ENCODE measurements around the gene PIK3IP1.

The PIK3IP1 gene

DNA sequence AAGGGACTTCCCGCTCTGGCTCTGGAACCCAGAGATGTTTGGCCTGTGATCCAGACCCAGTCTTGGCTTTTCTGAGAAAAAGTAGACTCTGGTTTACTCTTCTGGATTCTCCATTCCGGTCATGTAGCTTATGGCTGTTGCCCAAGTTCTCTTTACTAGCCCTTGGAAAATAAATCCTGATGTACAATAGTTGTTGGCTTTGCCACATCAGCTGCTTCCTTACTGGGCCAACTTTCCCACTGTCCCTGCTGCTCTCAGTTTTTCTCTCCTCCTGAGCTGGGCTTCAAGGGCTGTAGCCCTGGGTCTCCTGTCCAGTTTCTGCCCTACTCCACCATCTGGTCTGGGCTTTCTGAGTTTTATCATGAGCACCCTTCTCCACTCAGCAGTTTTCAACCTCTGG, 41.4 kb upstream of the PIK3IP1 start:
- H2AFZ ChIP-seq (ENCODE audit: low read depth, low read length, severe bottlenecking), result no peak overlapping the region
- no peaks in the 10 kb centered on the region for H4K20me1 ChIP-seq (ENCODE audit: low read depth, low read length)
- H3K9me2 ChIP-seq (replicated peaks; ENCODE audit: insufficient read depth, low read length), result no peaks in the 10 kb centered on the region
- H3K4me2 ChIP-seq (ENCODE audit: low read depth, low read length, poor library complexity, severe bottlenecking), result no peak overlapping the region
- H3F3A ChIP-seq (ENCODE audit: insufficient read depth), result no peaks in the 10 kb centered on the region
- H3K4me3 ChIP-seq (ENCODE audit: insufficient read depth, low read length, poor library complexity, severe bottlenecking), result no peak overlapping the region
- H3K9ac ChIP-seq (ENCODE audit: low read length), result no peak overlapping the region
- H3K36me3 ChIP-seq (ENCODE audit: low read length), result peaks cover 13% of the 10 kb centered on the region
- no peak overlapping the region for H3K27ac ChIP-seq (ENCODE audit: low read depth, low read length)
- H3K79me2 ChIP-seq (ENCODE audit: insufficient read depth, low read length), result peaks cover 4% of the 10 kb centered on the region
- TF ChIP-seq, protein P1, sequence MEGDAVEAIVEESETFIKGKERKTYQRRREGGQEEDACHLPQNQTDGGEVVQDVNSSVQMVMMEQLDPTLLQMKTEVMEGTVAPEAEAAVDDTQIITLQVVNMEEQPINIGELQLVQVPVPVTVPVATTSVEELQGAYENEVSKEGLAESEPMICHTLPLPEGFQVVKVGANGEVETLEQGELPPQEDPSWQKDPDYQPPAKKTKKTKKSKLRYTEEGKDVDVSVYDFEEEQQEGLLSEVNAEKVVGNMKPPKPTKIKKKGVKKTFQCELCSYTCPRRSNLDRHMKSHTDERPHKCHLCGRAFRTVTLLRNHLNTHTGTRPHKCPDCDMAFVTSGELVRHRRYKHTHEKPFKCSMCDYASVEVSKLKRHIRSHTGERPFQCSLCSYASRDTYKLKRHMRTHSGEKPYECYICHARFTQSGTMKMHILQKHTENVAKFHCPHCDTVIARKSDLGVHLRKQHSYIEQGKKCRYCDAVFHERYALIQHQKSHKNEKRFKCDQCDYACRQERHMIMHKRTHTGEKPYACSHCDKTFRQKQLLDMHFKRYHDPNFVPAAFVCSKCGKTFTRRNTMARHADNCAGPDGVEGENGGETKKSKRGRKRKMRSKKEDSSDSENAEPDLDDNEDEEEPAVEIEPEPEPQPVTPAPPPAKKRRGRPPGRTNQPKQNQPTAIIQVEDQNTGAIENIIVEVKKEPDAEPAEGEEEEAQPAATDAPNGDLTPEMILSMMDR (IDR thresholded peaks at IDR 0.05; ENCODE audit: insufficient read depth, low read length, poor library complexity, severe bottlenecking), result no peak
- TF ChIP-seq EZH2phosphoT487 (conservative IDR thresholded peaks at IDR 0.05; ENCODE audit: low read length), result no peak
- H3K27me3 ChIP-seq (ENCODE audit: low read length), result no peaks in the 10 kb centered on the region
- no peaks in the 10 kb centered on the region for H3K9me3 ChIP-seq (ENCODE audit: insufficient read depth, low read length)

DNA sequence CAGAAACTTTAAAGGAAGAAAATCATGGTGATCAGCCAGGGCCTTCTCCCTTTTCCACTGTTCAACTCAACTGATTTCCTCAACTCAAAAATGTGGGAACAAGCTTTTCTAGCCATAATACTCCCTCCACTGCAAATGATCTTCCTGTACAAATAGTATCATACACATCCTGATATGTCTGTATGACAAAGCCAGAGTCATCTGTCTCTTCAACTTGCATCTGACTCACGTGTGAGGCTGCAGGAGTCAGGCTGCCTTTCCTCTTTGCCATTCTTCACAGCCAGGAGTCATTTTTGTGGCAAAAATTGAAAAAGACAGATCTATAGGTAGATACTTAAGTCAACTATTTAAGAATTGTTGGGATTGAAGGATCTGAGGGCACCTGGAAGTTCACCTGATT, 40.6 kb upstream of the PIK3IP1 start:
- Histone ChIP-seq H3K36me3 (ENCODE audit: low read length) (peaks cover 13% of the 10 kb centered on the region), H4K20me1 (ENCODE audit: low read depth, low read length) (no peaks in the 10 kb centered on the region), H3K9me2 (replicated peaks; ENCODE audit: insufficient read depth, low read length) (no peaks in the 10 kb centered on the region), H3K79me2 (ENCODE audit: insufficient read depth, low read length) (peaks cover 4% of the 10 kb centered on the region), H3K27me3 (ENCODE audit: low read length) (no peaks in the 10 kb centered on the region), H2AFZ (ENCODE audit: low read depth, low read length, severe bottlenecking) (no peak overlapping the region), H3K9ac (ENCODE audit: low read length) (no peak overlapping the region), H3K27ac (ENCODE audit: low read depth, low read length) (no peak overlapping the region), H3K4me2 (ENCODE audit: low read depth, low read length, poor library complexity, severe bottlenecking) (no peak overlapping the region), H3F3A (ENCODE audit: insufficient read depth) (no peaks in the 10 kb centered on the region), H3K4me3 (ENCODE audit: insufficient read depth, low read length, poor library complexity, severe bottlenecking) (no peak overlapping the region), H3K9me3 (ENCODE audit: insufficient read depth, low read length) (no peaks in the 10 kb centered on the region)
- TF ChIP-seq, protein P1 (IDR thresholded peaks at IDR 0.05; ENCODE audit: insufficient read depth, low read length, poor library complexity, severe bottlenecking), result no peak
- TF ChIP-seq EZH2phosphoT487 (conservative IDR thresholded peaks at IDR 0.05; ENCODE audit: low read length), result no peak

DNA sequence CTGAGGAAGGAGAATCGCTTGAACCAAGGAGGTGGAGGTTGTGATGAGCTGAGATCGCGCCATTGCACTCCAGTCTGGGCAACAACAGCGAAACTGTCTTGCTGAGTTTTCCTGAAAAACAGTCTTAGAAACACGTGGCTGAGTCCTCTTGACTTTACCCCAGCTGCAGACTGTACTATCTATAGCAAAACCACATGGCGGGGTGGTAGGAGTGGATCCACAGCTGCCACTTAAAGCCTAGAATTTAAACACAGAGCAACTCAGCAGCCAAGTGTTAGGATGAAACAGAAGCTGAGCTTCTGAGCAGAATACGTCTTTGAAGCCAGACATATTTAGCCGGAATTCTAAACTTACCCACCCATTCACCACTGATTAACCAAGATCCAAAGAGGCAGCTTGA, 39.7 kb upstream of the PIK3IP1 start:
- Histone ChIP-seq H3K36me3 (ENCODE audit: low read length) (peaks cover 13% of the 10 kb centered on the region), H3K4me2 (ENCODE audit: low read depth, low read length, poor library complexity, severe bottlenecking) (no peak overlapping the region)

More for the DNA sequence above, 39.7 kb upstream of the PIK3IP1 start:
- Histone ChIP-seq H2AFZ (ENCODE audit: low read depth, low read length, severe bottlenecking) (no peak overlapping the region), H3K27ac (ENCODE audit: low read depth, low read length) (no peak overlapping the region), H4K20me1 (ENCODE audit: low read depth, low read length) (no peaks in the 10 kb centered on the region), H3K79me2 (ENCODE audit: insufficient read depth, low read length) (peaks cover 4% of the 10 kb centered on the region), H3F3A (ENCODE audit: insufficient read depth) (no peaks in the 10 kb centered on the region), H3K4me3 (ENCODE audit: insufficient read depth, low read length, poor library complexity, severe bottlenecking) (no peak overlapping the region), H3K9me2 (replicated peaks; ENCODE audit: insufficient read depth, low read length) (no peaks in the 10 kb centered on the region), H3K27me3 (ENCODE audit: low read length) (no peaks in the 10 kb centered on the region), H3K9me3 (ENCODE audit: insufficient read depth, low read length) (no peaks in the 10 kb centered on the region), H3K9ac (ENCODE audit: low read length) (no peak overlapping the region)
- TF ChIP-seq, protein P1 (IDR thresholded peaks at IDR 0.05; ENCODE audit: insufficient read depth, low read length, poor library complexity, severe bottlenecking), result no peak
- TF ChIP-seq EZH2phosphoT487 (conservative IDR thresholded peaks at IDR 0.05; ENCODE audit: low read length), result no peak

Data from SU-DHL-6 (cell line).